Natural killer cell (primary cell): ENCODE measurements around the gene TRIM2. TPM values are rescaled to one million over a fixed set of nuclear protein-coding genes. Genes with fewer than 3 reads are reported as not detected.

Source experiments
- ATAC-seq, 3 donors: fragments of 150-1000 bp in 2 of 3; fragments of 200-7000 bp in 1 of 3; cut with Tn5 transposase; 1 replicate in 1 of 3; 2 replicates in 2 of 3; pipeline ENCODE4 v1.10.0; 2021; ENCODE audit warnings: mild to moderate bottlenecking in 2 of 3, moderate library complexity in 2 of 3
- DNase-seq, 2 donors: peaks; one replicate each; pipeline versions ENCODE4 v3.0.0 to v3.0.0-alpha.2; 2013 to 2021; ENCODE audit warnings: mixed read lengths in 1 of 2
- H3K27ac ChIP-seq: one replicate; pipeline ENCODE4 v1.5.1; 2013; ENCODE audit warnings: mild to moderate bottlenecking, low read length
- H3K27me3 ChIP-seq: one replicate; pipeline ENCODE4 v1.6.1; 2013; ENCODE audit warnings: low read length; ENCODE audit not compliant: control insufficient read depth, insufficient read depth
- H3K36me3 ChIP-seq: one replicate; pipeline ENCODE4 v1.6.1; 2013; ENCODE audit warnings: low read length; ENCODE audit not compliant: control insufficient read depth, insufficient read depth
- H3K4me1 ChIP-seq: one replicate; pipeline ENCODE4 v1.6.1; 2013; ENCODE audit warnings: low read length; ENCODE audit not compliant: control insufficient read depth, insufficient read depth
- H3K4me3 ChIP-seq: one replicate; pipeline ENCODE4 v1.5.1; 2013; ENCODE audit warnings: low read length
- H3K9me3 ChIP-seq: one replicate; pipeline ENCODE4 v1.6.1; 2013; ENCODE audit warnings: low read length; ENCODE audit not compliant: control insufficient read depth, insufficient read depth
- H3K27ac Mint-ChIP-seq, 2 donors: one replicate each; pipeline ENCODE4 v1.8.0; 2022; ENCODE audit warnings: mild to moderate bottlenecking in 2 of 2, mixed read lengths in 2 of 2, moderate library complexity in 1 of 2
- H3K27me3 Mint-ChIP-seq, 2 donors: one replicate each; pipeline ENCODE4 v1.8.0; 2022; ENCODE audit warnings: low read depth in 2 of 2, mixed read lengths in 2 of 2
- H3K36me3 Mint-ChIP-seq: one replicate; pipeline ENCODE4 v1.8.0; 2022; ENCODE audit warnings: mixed read lengths
- H3K4me1 Mint-ChIP-seq, 2 donors: one replicate each; pipeline ENCODE4 v1.8.0; 2022; ENCODE audit warnings: mixed read lengths in 2 of 2
- H3K4me3 Mint-ChIP-seq: one replicate; pipeline ENCODE4 v1.8.0; 2022; ENCODE audit warnings: mild to moderate bottlenecking, moderate library complexity, mixed read lengths
- H3K9me3 Mint-ChIP-seq, 2 donors: one replicate each; pipeline ENCODE4 v1.8.0; 2022; ENCODE audit warnings: mixed read lengths in 2 of 2
- WGBS: methylation state at CpG from one replicate; pipeline ENCODE4 v1.1.7; 2013; ENCODE audit warnings: missing lambda C conversion rate; ENCODE audit not compliant: insufficient coverage; 5-methylcytosine and 5-hydroxymethylcytosine counted together
- intact Hi-C: fragments of 100-400 bp; cut with micrococcal nuclease; formaldehyde crosslinking; loops from one replicate; pipeline ENCODE4 v1.14.2; 2022
- total RNA-seq, 4 donors: library from RNA; stranded (reverse); fragments of 120-200 nt in 1 of 4; gene quantifications; one replicate each; pipeline versions ENCODE4 v1.2.3 to v1.2.4, GENCODE V29; 2013 to 2022
- TF ChIP-seq, protein P1 (sequence below): fragments of 200-600 bp; IDR thresholded peaks from one replicate; pipeline ENCODE4 v1.8.0; 2022; ENCODE audit warnings: antibody characterized with exemption

TRIM2 gene
- total RNA-seq, 3 donors from 2014 or later (not counting 1 experiment from before 2014, with no cell fraction given), result 0.11 TPM; not detected in 2

GRCh38 chr4:153291562-153291961 is 87.3 kb downstream of the TRIM2 start:
- no peak for ATAC-seq
- H3K9me3 ChIP-seq, result no peaks in the 10 kb centered on the region
- no peak overlapping the region for H3K4me3 ChIP-seq
- TF ChIP-seq, protein P1, sequence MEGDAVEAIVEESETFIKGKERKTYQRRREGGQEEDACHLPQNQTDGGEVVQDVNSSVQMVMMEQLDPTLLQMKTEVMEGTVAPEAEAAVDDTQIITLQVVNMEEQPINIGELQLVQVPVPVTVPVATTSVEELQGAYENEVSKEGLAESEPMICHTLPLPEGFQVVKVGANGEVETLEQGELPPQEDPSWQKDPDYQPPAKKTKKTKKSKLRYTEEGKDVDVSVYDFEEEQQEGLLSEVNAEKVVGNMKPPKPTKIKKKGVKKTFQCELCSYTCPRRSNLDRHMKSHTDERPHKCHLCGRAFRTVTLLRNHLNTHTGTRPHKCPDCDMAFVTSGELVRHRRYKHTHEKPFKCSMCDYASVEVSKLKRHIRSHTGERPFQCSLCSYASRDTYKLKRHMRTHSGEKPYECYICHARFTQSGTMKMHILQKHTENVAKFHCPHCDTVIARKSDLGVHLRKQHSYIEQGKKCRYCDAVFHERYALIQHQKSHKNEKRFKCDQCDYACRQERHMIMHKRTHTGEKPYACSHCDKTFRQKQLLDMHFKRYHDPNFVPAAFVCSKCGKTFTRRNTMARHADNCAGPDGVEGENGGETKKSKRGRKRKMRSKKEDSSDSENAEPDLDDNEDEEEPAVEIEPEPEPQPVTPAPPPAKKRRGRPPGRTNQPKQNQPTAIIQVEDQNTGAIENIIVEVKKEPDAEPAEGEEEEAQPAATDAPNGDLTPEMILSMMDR, result no peak
- no peak overlapping the region for H3K27ac ChIP-seq
- Mint-ChIP-seq H3K9me3 (no peaks in the 10 kb centered on the region), H3K36me3 (no peaks in the 10 kb centered on the region), H3K4me3 (no peak overlapping the region), H3K4me1 (no peaks in the 10 kb centered on the region), H3K27me3 (no peaks in the 10 kb centered on the region), H3K27ac (no peak overlapping the region)
- H3K27me3 ChIP-seq, result no peaks in the 10 kb centered on the region
- no peak for DNase-seq
- WGBS, result no CpG with 5 or more reads among the region's 2 CpGs
- intact Hi-C loops, result no loop called here
- H3K4me1 ChIP-seq, result no peaks in the 10 kb centered on the region
- H3K36me3 ChIP-seq, result no peaks in the 10 kb centered on the region

- Mint-ChIP-seq H3K36me3 (no peaks in the 10 kb centered on the region), H3K27ac (no peak overlapping the region), H3K9me3 (no peaks in the 10 kb centered on the region), H3K27me3 (no peaks in the 10 kb centered on the region), H3K4me3 (no peak overlapping the region), H3K4me1 (no peaks in the 10 kb centered on the region)
- H3K27me3 ChIP-seq, result no peaks in the 10 kb centered on the region
- 86% methylated on average over 4 of the region's 4 CpGs for WGBS
- no peak overlapping the region for H3K27ac ChIP-seq
- no peaks in the 10 kb centered on the region for H3K36me3 ChIP-seq
- intact Hi-C loops, result no loop called here
- TF ChIP-seq, protein P1, result no peak
- ATAC-seq, result no peak
- H3K4me3 ChIP-seq, result no peak overlapping the region
- no peaks in the 10 kb centered on the region for H3K9me3 ChIP-seq
- H3K4me1 ChIP-seq, result no peaks in the 10 kb centered on the region
- DNase-seq, result no peak
Measured at GRCh38 chr4:153292897-153293741, 88.9 kb downstream of the TRIM2 start.

- Histone ChIP-seq H3K9me3 (no peaks in the 10 kb centered on the region), H3K27me3 (no peaks in the 10 kb centered on the region), H3K4me3 (no peak overlapping the region), H3K36me3 (no peaks in the 10 kb centered on the region), H3K4me1 (no peaks in the 10 kb centered on the region), H3K27ac (no peak overlapping the region)
- no peak overlapping the region for H3K4me3 Mint-ChIP-seq
- TF ChIP-seq, protein P1, result no peak
- no peak for ATAC-seq
- H3K9me3 Mint-ChIP-seq, result no peaks in the 10 kb centered on the region
- no peaks in the 10 kb centered on the region for H3K36me3 Mint-ChIP-seq
- 85% methylated on average over 3 of the region's 5 CpGs for WGBS
- H3K27ac Mint-ChIP-seq, result no peak overlapping the region
- no peaks in the 10 kb centered on the region for H3K27me3 Mint-ChIP-seq
- no peak for DNase-seq
- H3K4me1 Mint-ChIP-seq, result no peaks in the 10 kb centered on the region
- intact Hi-C loops, result no loop called here
Measured at GRCh38 chr4:153293742-153294057, 89.5 kb downstream of the TRIM2 start.

GRCh38 chr4:153294631-153295030 is 90.4 kb downstream of the TRIM2 start:
- peaks cover 0 to 1% of the 10 kb centered on the region in 2 donors for H3K27me3 Mint-ChIP-seq
- H3K9me3 ChIP-seq, result no peaks in the 10 kb centered on the region
- intact Hi-C loops, result no loop called here
- H3K4me3 Mint-ChIP-seq, result no peak overlapping the region
- no peak overlapping the region for H3K27ac Mint-ChIP-seq
- no peaks in the 10 kb centered on the region for H3K36me3 Mint-ChIP-seq
- no peaks in the 10 kb centered on the region for H3K36me3 ChIP-seq
- H3K4me3 ChIP-seq, result no peak overlapping the region
- H3K27ac ChIP-seq, result no peak overlapping the region
- H3K9me3 Mint-ChIP-seq, result no peaks in the 10 kb centered on the region
- no CpG with 5 or more reads among the region's 1 CpG for WGBS
- H3K27me3 ChIP-seq, result no peaks in the 10 kb centered on the region
- ATAC-seq (no peak), DNase-seq (no peak)
- no peaks in the 10 kb centered on the region for H3K4me1 Mint-ChIP-seq
- no peaks in the 10 kb centered on the region for H3K4me1 ChIP-seq
- TF ChIP-seq, protein P1, result no peak
